ENCODE measurements around the gene CACNA1E.

CACNA1E gene

GRCh38 chr1:181777812-181778211 lies 294.5 kb downstream of the CACNA1E start:
- no peak for DNase-seq

- DNase-seq, result no peak
These were observed 295.4 kb downstream of the CACNA1E start for GRCh38 chr1:181778640-181779260.

GRCh38 chr1:181779343-181779742 lies 296.0 kb downstream of the CACNA1E start:
- no peak for DNase-seq

- DNase-seq, result no peak
These were observed 299.9 kb downstream of the CACNA1E start for GRCh38 chr1:181783208-181783607.

GRCh38 chr1:181784039-181784683 lies 300.8 kb downstream of the CACNA1E start:
- DNase-seq, result no peak

- DNase-seq, result no peak
These were observed 306.1 kb downstream of the CACNA1E start for GRCh38 chr1:181789395-181789794.

GRCh38 chr1:181791721-181792120 lies 308.4 kb downstream of the CACNA1E start:
- DNase-seq, result no peak

GRCh38 chr1:181793831-181794230 lies 310.5 kb downstream of the CACNA1E start:
- DNase-seq, result no peak

GRCh38 chr1:181794332-181794731 lies 311.0 kb downstream of the CACNA1E start:
- DNase-seq, result no peak

- DNase-seq, result no peak
These were observed 315.0 kb downstream of the CACNA1E start for GRCh38 chr1:181798191-181798926.

GRCh38 chr1:181801617-181802016 lies 318.3 kb downstream of the CACNA1E start:
- DNase-seq, result no peak

GRCh38 chr1:181802466-181802865 lies 319.1 kb downstream of the CACNA1E start:
- DNase-seq, result no peak

- DNase-seq, result no peak
These were observed 320.1 kb downstream of the CACNA1E start for GRCh38 chr1:181803421-181803820.

GRCh38 chr1:181804989-181805388 lies 321.7 kb downstream of the CACNA1E start:
- no peak for DNase-seq

GRCh38 chr1:181806746-181807145 lies 323.4 kb downstream of the CACNA1E start:
- no peak for DNase-seq

- DNase-seq, result no peak
These were observed 323.9 kb downstream of the CACNA1E start for GRCh38 chr1:181807251-181807650.

GRCh38 chr1:181809991-181810545 lies 326.8 kb downstream of the CACNA1E start:
- no peak for DNase-seq

- DNase-seq, result no peak
These were observed 328.9 kb downstream of the CACNA1E start for GRCh38 chr1:181812208-181812607.

- DNase-seq, result no peak
These were observed 329.9 kb downstream of the CACNA1E start for GRCh38 chr1:181813266-181813665.

GRCh38 chr1:181816608-181817007 lies 333.3 kb downstream of the CACNA1E start:
- DNase-seq, result no peak

GRCh38 chr1:181817091-181817490 lies 333.8 kb downstream of the CACNA1E start:
- no peak for DNase-seq

GRCh38 chr1:181818459-181818858 lies 335.1 kb downstream of the CACNA1E start:
- no peak for DNase-seq

GRCh38 chr1:181818943-181819342 lies 335.6 kb downstream of the CACNA1E start:
- no peak for DNase-seq

GRCh38 chr1:181821701-181822100 lies 338.4 kb downstream of the CACNA1E start:
- no peak for DNase-seq
